Hypothalamus (tissue), 51 donors: ENCODE results near the gene ACTRT1.

Experiments
- DNase-seq, 51 donors: peaks; one replicate each; lab custom pipeline; 2025; lab: John Stamatoyannopoulos, UW

The ACTRT1 gene

DNA sequence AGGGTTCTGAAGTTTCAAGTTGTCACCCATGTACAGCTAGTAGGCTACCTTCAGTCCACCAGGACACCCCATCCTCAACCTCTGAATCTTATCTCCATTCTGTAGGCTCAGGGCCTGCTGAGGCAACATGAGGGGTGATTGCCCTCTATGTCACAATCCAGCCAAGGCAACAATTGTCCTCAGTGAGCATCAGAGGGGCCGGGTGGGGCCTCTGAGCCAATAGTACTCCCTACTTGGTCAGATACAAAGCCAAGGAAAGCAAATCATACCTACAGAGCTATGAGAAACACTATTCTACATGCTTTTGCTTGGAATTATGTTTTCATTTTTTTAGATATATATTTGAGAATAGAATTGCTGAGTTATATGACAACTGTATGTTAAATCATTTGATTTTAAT lies at the start of gene ACTRT1:
TSS of gene ACTRT1 (minus strand) at position 101 of the 400 bp plus-strand sequence. CDS start 197 bp downstream, outside the sequence.
- no peak for DNase-seq

DNA sequence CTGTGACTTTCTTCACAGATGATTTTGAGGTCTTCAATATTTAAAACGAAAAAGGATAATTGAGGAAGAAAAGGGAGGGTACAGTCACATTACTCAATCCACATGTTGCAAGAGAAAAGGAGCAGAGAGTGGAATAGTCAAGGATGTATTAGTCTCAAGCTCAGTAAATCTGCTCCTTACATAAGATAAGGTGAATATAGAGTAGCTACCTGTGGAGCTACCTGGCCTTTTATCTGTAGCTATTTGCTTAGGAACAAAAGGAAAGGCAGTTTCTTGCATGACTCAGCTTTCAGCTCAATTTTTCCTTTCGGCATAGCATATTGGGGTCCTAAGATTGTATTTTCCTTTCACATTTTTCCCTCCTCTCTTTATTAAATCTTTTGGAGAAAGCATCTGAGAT lies 26.3 kb upstream of the ACTRT1 start:
- no peak for DNase-seq

DNA sequence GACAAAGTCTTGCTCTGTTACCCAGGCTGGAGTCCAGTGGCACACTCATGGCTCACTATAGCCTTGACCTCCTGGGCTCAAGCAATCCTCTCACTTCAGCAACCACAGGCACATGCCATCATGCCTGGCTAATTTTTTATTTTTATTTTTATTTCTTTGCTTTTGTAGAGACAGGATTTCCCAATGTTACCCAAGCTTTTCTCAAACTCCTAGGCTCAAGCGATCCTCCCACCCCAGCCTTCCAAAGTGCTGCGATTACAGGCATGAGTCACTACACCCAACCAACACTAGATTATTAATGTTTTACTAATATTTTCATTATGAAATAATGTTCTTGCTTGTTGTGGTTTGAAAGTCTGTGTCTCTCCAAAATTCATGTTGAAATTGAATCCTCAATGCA lies 5.2 kb upstream of the ACTRT1 start:
- no peak for DNase-seq

DNA sequence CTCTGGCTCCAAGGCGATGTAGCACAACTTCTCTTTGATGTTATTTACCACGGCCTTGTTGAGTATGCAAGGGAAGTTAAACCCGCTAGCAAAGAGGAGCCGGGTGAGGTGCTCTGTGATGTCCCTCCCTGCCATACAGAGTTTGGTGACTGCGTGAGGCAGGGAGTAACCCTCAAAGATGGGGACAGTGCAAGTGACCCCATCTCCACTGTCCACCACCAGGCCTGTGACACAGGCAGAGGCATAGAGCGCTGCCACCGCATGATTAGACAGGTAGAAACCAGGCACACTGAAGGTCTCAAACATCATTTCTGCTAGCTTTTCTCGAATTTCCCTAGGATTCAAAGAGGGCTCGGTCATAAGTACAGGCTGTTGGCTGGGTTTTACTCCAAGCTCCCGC lies 677 bp downstream of the ACTRT1 start:
- DNase-seq, result no peak

DNA sequence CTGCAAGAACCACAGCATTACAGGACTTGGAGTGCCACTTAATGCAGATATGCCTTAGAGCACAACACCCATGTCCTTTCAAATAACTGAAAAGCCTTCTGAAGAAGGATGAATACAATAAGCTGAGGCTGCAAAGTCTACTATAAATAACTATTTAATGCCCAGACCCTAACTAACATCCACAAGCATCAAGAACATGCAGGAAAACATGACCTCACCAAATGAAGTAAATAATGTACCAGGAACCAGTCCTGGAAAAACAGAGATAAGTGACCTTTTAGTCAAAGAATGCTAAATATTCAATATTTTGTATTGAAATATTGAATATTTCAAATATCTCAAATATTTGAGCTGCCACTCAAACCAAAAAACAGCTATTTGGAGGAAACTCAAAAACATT lies 16.9 kb downstream of the ACTRT1 start:
- DNase-seq, result no peak

DNA sequence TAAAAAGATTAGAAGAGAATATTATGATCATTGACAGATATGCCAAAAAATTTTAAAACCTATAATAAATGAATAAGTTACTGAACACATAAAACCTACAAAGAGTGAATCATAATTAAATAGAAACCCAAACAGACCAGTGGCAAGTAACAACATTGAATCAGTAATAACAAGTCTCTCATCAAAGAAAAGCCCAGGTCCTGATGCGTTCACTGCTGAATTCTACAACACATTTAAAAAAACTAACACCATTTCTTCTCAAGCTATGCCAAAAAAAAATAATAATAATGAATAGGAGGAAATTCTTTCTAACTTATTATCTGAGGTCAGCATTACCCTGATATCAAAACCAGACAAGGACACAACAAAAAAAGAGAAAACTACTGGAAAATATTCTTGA lies 30.6 kb downstream of the ACTRT1 start:
- DNase-seq, result no peak

DNA sequence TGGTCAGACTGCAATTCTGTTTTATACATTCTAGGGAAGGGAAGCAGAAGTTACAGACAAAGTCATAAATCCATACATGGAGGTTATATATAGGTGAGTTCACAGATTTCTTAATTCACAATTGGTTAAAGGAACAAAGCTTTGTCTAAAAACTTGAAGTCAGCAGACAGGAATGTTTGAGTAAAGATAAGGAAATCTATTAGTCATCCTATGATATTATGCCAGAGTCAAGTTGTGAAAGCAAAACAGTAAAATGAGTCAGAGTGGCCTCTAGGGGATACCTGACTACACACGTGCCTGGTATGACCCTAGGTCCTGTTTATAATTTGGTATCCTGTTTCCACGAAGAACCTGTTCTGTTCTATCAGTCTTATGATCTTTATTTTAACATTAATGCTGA lies 31.5 kb downstream of the ACTRT1 start:
- DNase-seq, result no peak

DNA sequence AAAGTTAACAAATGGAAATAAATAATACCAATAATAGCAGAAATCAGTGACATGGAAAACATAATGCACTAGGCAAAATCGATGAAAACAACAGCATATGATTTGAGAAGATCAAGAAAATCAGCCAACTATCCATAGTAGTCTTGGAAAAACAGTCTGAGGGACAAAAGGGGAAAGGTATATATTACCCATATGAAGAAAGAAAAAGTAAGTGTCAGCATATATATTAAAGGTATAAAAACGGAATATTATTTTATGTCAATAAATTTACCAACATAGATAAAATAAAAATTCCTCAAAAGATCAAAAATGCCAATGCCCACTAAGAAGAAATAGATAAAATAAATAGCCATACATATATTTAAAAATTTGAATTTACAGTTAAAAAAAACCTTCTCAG lies 33.0 kb downstream of the ACTRT1 start:
- no peak for DNase-seq

DNA sequence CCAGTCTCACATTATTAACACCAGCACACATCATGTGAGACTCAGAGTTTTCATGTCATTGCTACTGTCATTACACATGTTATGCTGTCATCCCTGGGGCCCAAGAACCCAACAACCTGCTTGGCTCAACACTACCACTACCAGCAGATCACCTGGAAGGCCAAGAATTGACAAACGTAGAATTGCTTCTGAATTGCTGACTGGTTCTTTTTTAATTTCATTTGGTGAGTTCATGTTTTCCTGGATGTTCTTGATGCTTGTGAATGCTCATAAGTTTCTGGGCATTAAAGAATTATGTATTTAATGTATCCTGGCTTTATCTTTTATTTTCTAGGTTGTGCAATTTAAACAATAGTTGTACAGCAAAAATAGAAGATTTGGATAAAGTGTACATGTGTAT lies 40.2 kb downstream of the ACTRT1 start:
- DNase-seq, result no peak

DNA sequence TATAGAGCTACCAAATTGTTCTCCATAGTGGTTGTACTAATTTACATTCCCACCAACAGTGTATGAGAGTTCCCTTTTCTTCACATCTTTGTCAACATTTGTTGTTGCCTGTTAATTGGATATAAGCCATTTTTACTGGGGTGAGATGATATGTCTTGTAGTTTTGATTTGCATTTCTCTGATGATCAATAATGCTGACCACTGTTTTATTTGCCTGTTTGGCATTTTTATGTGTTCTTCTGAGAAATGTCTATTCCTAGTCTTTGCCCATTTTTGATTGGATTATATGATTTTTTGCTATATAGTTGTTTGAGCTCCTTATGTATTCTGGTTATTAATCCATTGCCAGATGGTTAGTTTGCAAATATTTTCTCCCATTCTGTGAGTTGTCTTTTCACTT lies 44.3 kb downstream of the ACTRT1 start:
- no peak for DNase-seq
